Vagina (tissue), 2 donors: ENCODE data around the gene SULT1B1.

Experiments used
- CTCF ChIP-seq, 3 experiments: fragments of 450-650 bp in 2 of 3; fragments of 200-600 bp in 1 of 3; sonication (generic) in 1 of 3; IDR thresholded peaks; one replicate each; pipeline ENCODE4 v1.5.1; 2017 to 2019; ENCODE audit warnings: antibody characterized with exemption in 3 of 3, mild to moderate bottlenecking in 2 of 3, moderate library complexity in 2 of 3
- POLR2AphosphoS5 ChIP-seq, 2 donors: sonication (generic); formaldehyde crosslinking; IDR thresholded peaks; one replicate each; pipeline ENCODE4 v1.9.0; 2017; ENCODE audit warnings: antibody characterized with exemption in 2 of 2, mild to moderate bottlenecking in 2 of 2, low read depth in 1 of 2; ENCODE audit not compliant: insufficient read depth in 1 of 2

- TF ChIP-seq CTCF (IDR thresholded peaks at IDR 0.05), result no peak
- TF ChIP-seq POLR2AphosphoS5 (IDR thresholded peaks at IDR 0.05; ENCODE audit: insufficient read depth in 1 of 2, low read depth in 1 of 2), result no peak
Observed at GRCh38 chr4:69793732-69794131, 33.3 kb upstream of the SULT1B1 start.
